ENCODE data around the gene NCKAP5. TPM values are rescaled to one million over a fixed set of nuclear protein-coding genes. Genes with fewer than 3 reads are reported as not detected.

The NCKAP5 gene
- 0.20 TPM for total RNA-seq (ENCODE audit: unreplicated experiment)
- long read RNA-seq, partial matches to known transcripts: 0 of 1 reads
- long read RNA-seq, other reads (novel, unspliced or antisense): 1 of 1 reads

DNA sequence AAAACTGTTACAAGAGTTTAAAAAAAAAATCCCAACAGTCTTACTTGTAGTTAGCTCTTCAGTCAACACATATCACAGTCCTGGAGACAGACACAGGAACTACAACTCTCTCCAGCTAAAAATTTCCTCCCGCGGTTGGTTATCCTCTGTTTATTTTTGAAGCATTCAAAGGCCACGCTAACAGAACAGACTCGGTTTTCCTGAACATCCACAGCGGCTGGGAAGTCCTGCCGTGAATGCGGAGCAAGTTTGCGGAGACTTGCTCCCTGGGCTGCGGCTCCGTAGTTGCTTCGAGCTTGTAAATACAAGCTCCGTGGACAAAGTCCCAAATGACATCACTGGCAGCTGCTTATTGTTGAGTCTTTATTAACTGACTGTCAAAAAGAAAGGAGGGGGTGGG is at the start of gene NCKAP5:
NCKAP5 (minus strand) TSS at position 292 of the 400 bp plus-strand sequence. CDS start 50,937 bp downstream, outside the sequence.
- Mint-ChIP-seq H3K27ac (ENCODE audit: unreplicated experiment) (no peak within 1 kb of the TSS), H3K4me3 (ENCODE audit: unreplicated experiment) (no peak within 1 kb of the TSS)
- DNase-seq: no peak

DNA sequence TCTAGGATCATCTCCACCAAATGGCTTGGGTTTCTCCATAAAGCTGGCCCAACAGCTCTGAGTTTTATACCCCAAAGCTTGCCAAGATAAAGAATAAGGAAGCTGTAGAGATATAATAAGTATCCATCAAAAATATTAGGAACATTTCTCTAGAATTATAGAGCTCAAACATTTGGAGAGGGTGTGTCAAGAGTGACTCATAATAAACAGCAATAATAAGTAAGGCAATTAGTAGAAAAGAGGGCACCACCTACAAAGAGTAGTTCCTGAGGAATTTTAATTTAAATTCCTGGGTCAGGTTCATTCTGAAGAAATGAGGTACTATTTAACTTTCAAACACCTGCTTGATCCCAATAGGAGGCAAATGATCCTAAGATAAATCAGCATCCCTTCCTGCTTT is 41.4 kb upstream of the NCKAP5 start:
- no peak overlapping the region for H3K27ac Mint-ChIP-seq (ENCODE audit: unreplicated experiment)
- no peak for DNase-seq
- no peaks in the 10 kb centered on the region for H3K9me3 Mint-ChIP-seq (ENCODE audit: unreplicated experiment)
- no peaks in the 10 kb centered on the region for H3K36me3 Mint-ChIP-seq (ENCODE audit: unreplicated experiment)
- H3K4me3 Mint-ChIP-seq (ENCODE audit: unreplicated experiment): no peak overlapping the region
- TF ChIP-seq, protein P1, sequence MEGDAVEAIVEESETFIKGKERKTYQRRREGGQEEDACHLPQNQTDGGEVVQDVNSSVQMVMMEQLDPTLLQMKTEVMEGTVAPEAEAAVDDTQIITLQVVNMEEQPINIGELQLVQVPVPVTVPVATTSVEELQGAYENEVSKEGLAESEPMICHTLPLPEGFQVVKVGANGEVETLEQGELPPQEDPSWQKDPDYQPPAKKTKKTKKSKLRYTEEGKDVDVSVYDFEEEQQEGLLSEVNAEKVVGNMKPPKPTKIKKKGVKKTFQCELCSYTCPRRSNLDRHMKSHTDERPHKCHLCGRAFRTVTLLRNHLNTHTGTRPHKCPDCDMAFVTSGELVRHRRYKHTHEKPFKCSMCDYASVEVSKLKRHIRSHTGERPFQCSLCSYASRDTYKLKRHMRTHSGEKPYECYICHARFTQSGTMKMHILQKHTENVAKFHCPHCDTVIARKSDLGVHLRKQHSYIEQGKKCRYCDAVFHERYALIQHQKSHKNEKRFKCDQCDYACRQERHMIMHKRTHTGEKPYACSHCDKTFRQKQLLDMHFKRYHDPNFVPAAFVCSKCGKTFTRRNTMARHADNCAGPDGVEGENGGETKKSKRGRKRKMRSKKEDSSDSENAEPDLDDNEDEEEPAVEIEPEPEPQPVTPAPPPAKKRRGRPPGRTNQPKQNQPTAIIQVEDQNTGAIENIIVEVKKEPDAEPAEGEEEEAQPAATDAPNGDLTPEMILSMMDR (IDR thresholded peaks at IDR 0.05; ENCODE audit: partially characterized antibody, unreplicated experiment): no peak
- no peaks in the 10 kb centered on the region for H3K27me3 Mint-ChIP-seq (ENCODE audit: unreplicated experiment)
- no peaks in the 10 kb centered on the region for H3K4me1 Mint-ChIP-seq (ENCODE audit: low read depth, unreplicated experiment)

More for the DNA sequence above, at the start of gene NCKAP5:
- Mint-ChIP-seq H3K4me1 (ENCODE audit: low read depth, unreplicated experiment) (peaks cover 8% of the 10 kb centered on the region), H3K36me3 (ENCODE audit: unreplicated experiment) (no peaks in the 10 kb centered on the region), H3K27me3 (ENCODE audit: unreplicated experiment) (peaks cover 8% of the 10 kb centered on the region), H3K9me3 (ENCODE audit: unreplicated experiment) (no peaks in the 10 kb centered on the region)
- TF ChIP-seq, protein P1 (IDR thresholded peaks at IDR 0.05; ENCODE audit: partially characterized antibody, unreplicated experiment): no peak

DNA sequence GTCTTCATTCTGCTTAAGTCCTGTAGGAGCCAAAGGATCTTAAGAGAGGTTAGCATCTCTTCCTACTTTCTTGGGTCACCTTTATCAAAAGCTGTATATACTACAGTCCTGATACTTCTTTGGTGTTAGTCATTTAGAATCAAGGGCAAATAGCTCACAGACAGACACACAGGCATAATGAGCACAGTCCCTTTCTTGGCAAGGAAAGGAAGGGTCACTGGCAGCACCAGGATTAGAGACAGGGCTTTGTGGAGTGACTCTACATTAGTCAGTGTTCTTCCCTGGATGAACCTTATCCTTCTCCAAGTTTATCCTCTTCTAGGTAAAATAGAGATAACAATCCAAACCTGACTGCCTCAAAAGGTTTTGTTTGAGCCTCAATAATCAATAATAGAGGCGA is 40.0 kb upstream of the NCKAP5 start:
- H3K36me3 Mint-ChIP-seq (ENCODE audit: unreplicated experiment): no peaks in the 10 kb centered on the region
- no peak for DNase-seq
- TF ChIP-seq, protein P1 (IDR thresholded peaks at IDR 0.05; ENCODE audit: partially characterized antibody, unreplicated experiment): no peak
- no peaks in the 10 kb centered on the region for H3K4me1 Mint-ChIP-seq (ENCODE audit: low read depth, unreplicated experiment)
- no peak overlapping the region for H3K27ac Mint-ChIP-seq (ENCODE audit: unreplicated experiment)
- H3K27me3 Mint-ChIP-seq (ENCODE audit: unreplicated experiment): no peaks in the 10 kb centered on the region
- no peak overlapping the region for H3K4me3 Mint-ChIP-seq (ENCODE audit: unreplicated experiment)
- H3K9me3 Mint-ChIP-seq (ENCODE audit: unreplicated experiment): no peaks in the 10 kb centered on the region

DNA sequence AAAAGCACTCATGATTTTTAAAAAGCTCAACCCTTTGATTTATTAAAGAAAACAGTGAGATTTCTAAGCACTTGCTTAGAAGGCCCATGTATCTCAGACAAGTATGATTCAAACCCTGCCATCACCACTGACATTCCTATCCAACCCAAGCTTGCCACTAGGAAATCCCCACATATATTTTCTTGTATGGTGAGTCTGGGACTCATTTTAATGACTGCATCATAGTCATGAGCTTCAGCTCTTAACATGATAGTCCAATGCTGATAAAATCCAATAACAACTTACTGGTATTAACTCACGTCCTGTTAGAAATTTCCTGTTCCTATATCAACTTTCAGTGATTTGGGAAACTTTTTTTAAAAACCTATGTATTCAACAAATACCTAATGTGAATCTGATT is 39.4 kb upstream of the NCKAP5 start:
- H3K27ac Mint-ChIP-seq (ENCODE audit: unreplicated experiment): no peak overlapping the region
- no peaks in the 10 kb centered on the region for H3K4me1 Mint-ChIP-seq (ENCODE audit: low read depth, unreplicated experiment)
- no peaks in the 10 kb centered on the region for H3K9me3 Mint-ChIP-seq (ENCODE audit: unreplicated experiment)
- H3K4me3 Mint-ChIP-seq (ENCODE audit: unreplicated experiment): no peak overlapping the region
- DNase-seq: no peak
- no peaks in the 10 kb centered on the region for H3K36me3 Mint-ChIP-seq (ENCODE audit: unreplicated experiment)
- TF ChIP-seq, protein P1 (IDR thresholded peaks at IDR 0.05; ENCODE audit: partially characterized antibody, unreplicated experiment): no peak
- no peaks in the 10 kb centered on the region for H3K27me3 Mint-ChIP-seq (ENCODE audit: unreplicated experiment)

DNA sequence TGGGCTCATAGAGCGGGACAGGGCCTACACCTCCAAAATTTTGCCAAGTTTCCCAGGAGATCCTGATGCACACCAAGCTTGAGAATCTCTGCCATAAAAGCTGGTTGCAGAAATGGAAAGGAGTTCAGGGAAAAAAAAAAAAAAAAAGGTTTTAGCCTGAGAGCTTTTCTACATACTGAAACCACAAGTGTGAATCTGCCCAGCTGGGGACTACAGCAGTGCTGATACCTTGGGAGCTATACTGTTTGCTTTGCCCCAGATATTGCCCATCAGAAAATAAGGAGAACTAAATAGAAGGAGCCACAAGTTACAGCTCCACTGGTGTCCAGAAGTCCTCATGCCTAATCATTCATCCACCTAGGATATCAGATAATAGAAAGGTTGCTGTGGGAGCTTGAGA is 38.4 kb upstream of the NCKAP5 start:
- no peak overlapping the region for H3K27ac Mint-ChIP-seq (ENCODE audit: unreplicated experiment)
- peaks cover 2% of the 10 kb centered on the region for H3K27me3 Mint-ChIP-seq (ENCODE audit: unreplicated experiment)
- H3K36me3 Mint-ChIP-seq (ENCODE audit: unreplicated experiment): no peaks in the 10 kb centered on the region
- TF ChIP-seq, protein P1 (IDR thresholded peaks at IDR 0.05; ENCODE audit: partially characterized antibody, unreplicated experiment): no peak
- no peaks in the 10 kb centered on the region for H3K4me1 Mint-ChIP-seq (ENCODE audit: low read depth, unreplicated experiment)
- H3K4me3 Mint-ChIP-seq (ENCODE audit: unreplicated experiment): no peak overlapping the region
- DNase-seq: no peak
- no peaks in the 10 kb centered on the region for H3K9me3 Mint-ChIP-seq (ENCODE audit: unreplicated experiment)
